ES-I3 (cell line): ENCODE data around the gene NR6A1.
"Not testable (repeated sequence)": the region's sequence is repeated elsewhere in the genome, so short reads cannot be mapped to it uniquely, and the experiment has no call there.

Experiments
- H3K36me3 ChIP-seq: 2 replicates; pipeline ENCODE4 v1.6.1; 2013; ENCODE audit warnings: mild to moderate bottlenecking, low read length, control low read depth, moderate library complexity; ENCODE audit not compliant: insufficient read depth
- H3K4me1 ChIP-seq: 2 replicates; pipeline ENCODE4 v1.6.1; 2013; ENCODE audit warnings: mild to moderate bottlenecking, control low read depth, low read length; ENCODE audit not compliant: insufficient read depth
- H3K9ac ChIP-seq: 2 replicates; pipeline ENCODE4 v1.6.1; 2013; ENCODE audit warnings: low read depth, mild to moderate bottlenecking, low read length, moderate library complexity
- H3K9me3 ChIP-seq: 2 replicates; pipeline ENCODE4 v1.6.1; 2013; ENCODE audit warnings: mild to moderate bottlenecking, low read length, moderate library complexity; ENCODE audit not compliant: control insufficient read depth, insufficient read depth

Gene NR6A1

DNA sequence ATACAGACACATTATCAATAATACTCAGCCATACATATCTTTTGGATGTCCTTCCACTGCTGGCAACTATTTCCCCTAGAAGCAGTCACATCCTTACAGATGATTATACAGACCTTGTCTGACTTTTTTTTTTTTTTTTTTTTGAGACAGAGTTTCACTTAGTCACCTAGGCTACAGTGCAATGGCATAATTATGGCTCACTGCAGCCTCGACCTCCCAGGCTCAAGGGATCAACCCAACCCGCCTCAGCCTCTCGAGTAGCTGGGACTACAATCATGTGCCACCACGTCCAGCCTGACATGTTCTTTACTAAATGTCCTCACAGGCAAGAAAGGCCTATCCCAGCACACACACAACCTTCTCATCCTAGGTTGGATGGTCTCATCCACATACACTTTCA lies 24.0 kb downstream of the NR6A1 start:
- H3K9me3 ChIP-seq, result no peaks in the 10 kb centered on the region
- no peak overlapping the region for H3K9ac ChIP-seq
- no peaks in the 10 kb centered on the region for H3K4me1 ChIP-seq
- H3K36me3 ChIP-seq, result no peaks in the 10 kb centered on the region

DNA sequence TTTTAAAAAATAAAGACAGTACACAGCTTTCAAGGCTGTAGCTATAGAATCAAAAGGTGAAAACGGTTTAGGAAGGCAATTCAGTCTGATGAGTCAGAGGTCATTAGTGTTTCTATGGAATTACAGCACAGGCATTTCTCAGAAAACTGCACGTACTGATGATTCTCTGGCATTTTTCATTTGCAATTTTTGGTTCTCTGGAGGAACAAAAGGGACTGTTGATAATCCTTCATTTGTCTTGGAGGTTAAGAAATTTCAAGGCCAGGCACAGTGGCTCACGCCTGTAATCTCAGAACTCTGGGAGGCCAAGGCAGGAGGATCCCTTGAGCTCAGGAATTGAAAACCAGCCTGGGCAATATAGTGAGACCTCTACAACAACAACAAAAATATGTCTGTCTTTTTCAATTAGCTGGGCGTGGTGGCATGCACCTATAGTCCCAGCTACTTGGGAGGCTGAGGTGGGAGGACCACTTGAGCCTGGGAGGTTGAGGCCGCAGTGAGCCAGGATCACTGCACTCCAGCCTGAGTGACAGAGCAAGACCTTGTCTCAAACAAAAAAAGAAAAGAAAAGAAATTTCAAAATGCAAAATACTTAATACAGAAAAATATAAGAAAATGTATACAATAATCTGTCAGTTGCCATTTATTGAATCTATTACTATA lies 27.3 kb downstream of the NR6A1 start:
- Histone ChIP-seq H3K9me3 (no peaks in the 10 kb centered on the region), H3K36me3 (no peaks in the 10 kb centered on the region), H3K4me1 (no peaks in the 10 kb centered on the region), H3K9ac (no peak overlapping the region)

DNA sequence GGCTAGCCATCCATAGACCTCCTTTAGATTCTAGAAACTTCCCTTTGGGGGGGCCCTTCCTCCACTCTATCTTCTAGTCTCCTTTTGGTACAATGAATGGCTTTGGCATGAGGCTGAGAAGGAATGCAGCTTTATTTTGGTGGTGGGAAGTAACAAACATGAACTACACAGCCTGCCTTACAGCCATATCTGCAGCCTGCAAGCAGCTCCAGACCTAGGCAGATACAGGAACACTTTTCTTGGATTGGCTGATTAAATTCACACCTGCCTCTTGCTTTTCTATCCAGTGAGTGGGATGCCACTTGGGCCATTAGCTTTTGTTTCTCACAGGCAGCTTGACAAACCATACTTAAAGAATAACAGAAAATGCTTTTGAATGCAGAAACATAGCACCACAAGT lies 28.2 kb downstream of the NR6A1 start:
- H3K4me1 ChIP-seq, result no peaks in the 10 kb centered on the region
- no peak overlapping the region for H3K9ac ChIP-seq
- H3K9me3 ChIP-seq, result no peaks in the 10 kb centered on the region
- H3K36me3 ChIP-seq, result no peaks in the 10 kb centered on the region

DNA sequence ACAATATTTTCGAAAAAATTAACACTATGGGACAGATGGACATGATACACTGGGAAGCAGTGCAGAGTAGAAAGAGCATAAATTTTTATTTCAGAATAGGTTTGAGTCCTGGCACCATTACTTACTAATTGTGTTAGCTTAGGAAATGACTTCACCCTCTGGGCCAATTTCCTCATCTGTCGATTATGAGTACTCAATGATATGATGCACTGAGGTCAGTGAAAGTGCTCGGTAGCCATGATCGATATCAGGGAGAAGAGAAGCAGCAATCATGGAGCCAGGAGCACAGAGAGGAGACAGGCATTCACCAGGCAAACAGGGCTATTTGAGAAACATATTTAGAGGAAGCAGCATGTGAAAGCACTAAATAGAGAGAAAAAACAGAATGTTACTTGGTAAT lies 29.4 kb downstream of the NR6A1 start:
- no peaks in the 10 kb centered on the region for H3K4me1 ChIP-seq
- H3K36me3 ChIP-seq, result no peaks in the 10 kb centered on the region
- H3K9ac ChIP-seq, result no peak overlapping the region
- 0 out of 2 replicates have a peak, but pooled peaks cover 1% of the 10 kb centered on the region for H3K9me3 ChIP-seq

DNA sequence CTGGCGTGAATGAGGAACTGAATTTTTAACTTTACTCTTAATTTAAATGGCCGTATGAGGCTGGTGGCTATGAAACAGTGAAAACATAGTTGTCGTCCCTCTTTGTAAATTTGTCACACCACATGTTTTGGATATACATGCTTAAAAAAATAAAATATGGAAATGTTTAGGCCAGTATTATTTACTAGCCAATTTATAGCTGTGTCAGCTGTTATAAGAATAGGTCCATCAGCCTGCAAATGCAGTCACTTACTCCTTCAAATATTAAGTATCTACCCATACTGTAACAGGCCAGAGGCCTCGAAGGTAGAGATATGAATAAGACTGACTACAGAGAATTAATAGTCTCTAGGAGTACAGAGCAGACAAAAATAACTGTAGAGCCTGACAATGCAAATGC lies 30.0 kb downstream of the NR6A1 start:
- H3K9me3 ChIP-seq, result 0 out of 2 replicates have a peak, but pooled peaks cover 2% of the 10 kb centered on the region
- H3K36me3 ChIP-seq, result no peaks in the 10 kb centered on the region
- no peak overlapping the region for H3K9ac ChIP-seq
- no peaks in the 10 kb centered on the region for H3K4me1 ChIP-seq

DNA sequence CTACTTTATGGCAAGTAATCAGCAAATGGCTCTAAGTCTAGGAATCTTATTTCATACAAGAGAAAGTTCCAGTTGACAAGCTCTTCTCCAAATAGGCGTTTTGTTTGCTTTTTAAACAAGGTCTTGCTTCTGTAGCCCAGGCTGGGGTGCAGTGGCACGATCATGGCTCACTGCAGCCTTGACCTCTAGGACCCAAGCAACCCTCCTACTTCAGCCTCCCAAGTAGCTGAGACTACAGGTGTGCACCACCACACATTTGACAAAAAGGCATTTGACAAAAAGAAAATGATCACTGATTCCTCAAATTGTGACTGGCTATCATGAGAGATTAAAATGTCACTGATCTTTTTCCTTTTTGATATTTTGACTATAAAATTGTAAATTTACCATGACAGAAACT lies 31.8 kb downstream of the NR6A1 start:
- no peaks in the 10 kb centered on the region for H3K36me3 ChIP-seq
- H3K9me3 ChIP-seq, result 0 out of 2 replicates have a peak, but pooled peaks cover 2% of the 10 kb centered on the region
- H3K9ac ChIP-seq, result no peak overlapping the region
- H3K4me1 ChIP-seq, result peaks cover 10% of the 10 kb centered on the region

DNA sequence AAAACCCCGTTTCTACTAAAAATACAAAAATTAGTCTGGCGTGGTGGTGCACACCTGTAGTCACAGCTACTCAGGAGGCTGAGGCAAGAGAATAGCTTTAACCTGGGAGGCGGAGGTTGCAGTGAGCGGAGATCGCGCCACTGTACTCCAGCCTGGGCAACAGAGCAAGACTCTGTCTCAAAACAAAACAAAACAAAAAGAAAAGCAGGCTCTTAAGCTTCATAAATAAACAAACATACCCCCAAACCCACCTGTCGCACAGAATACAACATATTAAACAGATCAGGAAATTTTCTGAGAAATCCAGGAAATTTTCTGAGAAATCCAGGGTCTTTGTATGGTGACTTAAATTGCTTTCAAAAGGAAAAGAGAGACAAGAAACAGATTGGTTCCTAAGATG lies 33.0 kb downstream of the NR6A1 start:
- H3K4me1 ChIP-seq, result peaks cover 10% of the 10 kb centered on the region
- H3K9me3 ChIP-seq, H3K36me3 ChIP-seq, H3K9ac ChIP-seq: not testable (repeated sequence)

DNA sequence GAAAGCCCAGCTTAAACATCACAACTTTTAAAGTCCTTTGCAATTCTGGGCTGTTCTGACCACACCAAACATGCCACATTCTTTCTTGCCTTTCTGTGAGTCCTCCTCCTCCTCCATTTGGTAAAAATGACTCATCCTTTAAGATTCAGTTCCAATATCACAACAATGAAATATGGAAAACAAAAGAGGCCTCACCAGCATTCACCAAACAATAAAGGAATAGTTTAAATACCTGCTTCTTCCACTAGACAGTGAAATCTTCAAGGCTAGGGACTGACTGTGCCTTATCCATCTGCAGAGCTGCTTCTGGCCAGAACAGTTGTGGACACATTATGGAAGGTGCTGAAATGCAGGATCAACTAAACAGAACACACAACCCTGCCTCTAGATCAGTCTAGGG lies 36.0 kb downstream of the NR6A1 start:
- H3K9me3 ChIP-seq, result peaks cover 2% of the 10 kb centered on the region; the same call in 1 of the 2 replicates
- H3K36me3 ChIP-seq, result no peaks in the 10 kb centered on the region
- H3K9ac ChIP-seq, result no peak overlapping the region
- peaks cover 10% of the 10 kb centered on the region for H3K4me1 ChIP-seq

DNA sequence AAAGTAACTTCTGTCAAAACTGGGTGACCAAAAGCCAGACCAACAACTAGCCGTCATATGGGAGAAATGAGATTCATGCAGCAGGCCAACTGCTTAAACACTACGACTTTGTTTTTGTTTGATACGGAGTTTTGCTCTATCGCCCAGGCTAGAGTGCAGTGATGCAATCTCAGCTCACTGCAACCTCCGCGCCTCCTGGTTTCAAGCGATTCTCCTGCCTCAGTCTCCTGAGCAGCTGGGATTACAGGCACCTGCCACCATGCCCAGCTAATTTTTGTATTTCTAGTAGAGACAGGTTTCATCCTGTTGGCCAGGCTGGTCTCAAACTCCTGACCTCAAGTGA lies 36.4 kb downstream of the NR6A1 start:
- not testable (repeated sequence) for H3K36me3 ChIP-seq, H3K9me3 ChIP-seq, H3K9ac ChIP-seq
- peaks cover 10% of the 10 kb centered on the region for H3K4me1 ChIP-seq

DNA sequence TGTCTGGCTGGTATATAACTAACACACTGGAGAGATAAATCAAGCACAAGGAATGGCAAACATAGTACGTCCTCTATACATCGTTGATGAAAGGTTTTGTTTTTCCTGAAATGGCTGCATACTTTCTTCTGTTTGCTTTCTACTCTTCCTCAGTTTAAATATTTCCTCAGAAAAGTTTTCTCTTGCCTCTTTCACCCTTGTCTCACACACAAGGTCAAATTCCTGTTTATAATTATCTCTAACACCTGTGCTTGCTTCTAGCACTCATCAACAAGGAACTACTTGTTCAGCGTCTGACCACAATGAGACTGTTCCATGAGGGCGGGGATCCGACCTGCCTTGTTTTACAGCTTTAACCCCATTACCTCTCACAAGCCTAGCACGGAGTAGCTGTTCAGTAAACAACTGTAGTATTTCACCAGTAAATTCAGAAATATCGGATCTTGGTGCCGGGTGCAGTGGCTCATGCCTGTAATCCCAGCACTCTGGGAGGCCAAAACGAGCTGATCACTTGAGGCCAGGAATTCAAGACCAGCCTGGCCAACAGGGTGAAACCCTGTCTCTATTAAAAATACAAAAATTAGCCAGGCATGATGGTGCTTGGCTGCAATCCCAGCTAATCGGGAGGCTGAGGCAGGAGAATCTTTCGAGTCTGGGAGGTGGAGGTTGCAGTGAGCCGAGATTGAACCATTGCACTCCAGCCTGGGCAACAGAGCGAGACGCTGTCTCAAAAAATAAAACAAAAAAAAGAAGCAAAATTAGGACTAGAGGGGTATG lies 37.0 kb downstream of the NR6A1 start:
- peaks cover 10% of the 10 kb centered on the region for H3K4me1 ChIP-seq
- no peak overlapping the region for H3K9ac ChIP-seq
- peaks cover 2% of the 10 kb centered on the region; the same call in 1 of the 2 replicates for H3K9me3 ChIP-seq
- no peaks in the 10 kb centered on the region for H3K36me3 ChIP-seq

DNA sequence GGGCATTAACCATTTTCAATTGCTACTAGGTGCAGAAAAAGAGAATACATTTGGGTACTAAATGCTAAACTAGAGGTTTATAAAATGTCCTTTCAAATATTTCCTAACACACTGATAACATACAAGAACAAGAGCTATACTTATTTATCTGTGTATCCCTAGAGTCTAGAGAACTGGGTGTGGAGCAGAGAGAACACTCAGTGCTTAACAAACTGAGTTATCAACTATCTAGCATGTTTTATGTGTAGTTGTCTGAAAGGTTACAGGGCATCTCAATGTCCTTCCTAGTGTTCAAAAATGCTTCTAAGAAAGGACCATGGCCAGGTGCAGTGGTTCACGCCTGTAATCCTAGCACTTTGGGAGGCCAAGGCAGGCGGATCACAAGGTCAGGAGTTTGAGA lies 40.3 kb downstream of the NR6A1 start:
- Histone ChIP-seq H3K9ac (no peak overlapping the region), H3K36me3 (no peaks in the 10 kb centered on the region), H3K9me3 (no peaks in the 10 kb centered on the region; the same call in 1 of the 2 replicates), H3K4me1 (peaks cover 10% of the 10 kb centered on the region)

DNA sequence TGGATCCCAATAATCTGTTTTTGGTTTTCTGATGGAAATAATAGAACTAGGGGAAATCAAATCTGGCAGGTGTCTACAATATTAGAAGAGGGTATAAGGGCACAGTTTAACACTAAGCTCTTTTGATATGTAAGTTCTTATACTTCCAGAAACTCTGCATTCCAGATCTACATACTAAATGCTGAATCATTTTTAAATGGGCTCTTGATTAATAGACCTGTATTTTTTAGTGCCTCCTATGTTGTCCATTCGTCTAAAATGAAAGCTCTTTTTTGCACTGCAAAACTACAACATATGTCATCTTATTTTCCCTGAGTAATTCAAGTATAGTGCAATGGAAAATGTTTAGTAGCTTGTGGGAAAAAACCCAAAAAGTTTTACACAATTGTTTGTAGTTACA lies 44.2 kb downstream of the NR6A1 start:
- Histone ChIP-seq H3K9ac (no peak overlapping the region), H3K9me3 (no peaks in the 10 kb centered on the region), H3K36me3 (no peaks in the 10 kb centered on the region), H3K4me1 (no peaks in the 10 kb centered on the region)

DNA sequence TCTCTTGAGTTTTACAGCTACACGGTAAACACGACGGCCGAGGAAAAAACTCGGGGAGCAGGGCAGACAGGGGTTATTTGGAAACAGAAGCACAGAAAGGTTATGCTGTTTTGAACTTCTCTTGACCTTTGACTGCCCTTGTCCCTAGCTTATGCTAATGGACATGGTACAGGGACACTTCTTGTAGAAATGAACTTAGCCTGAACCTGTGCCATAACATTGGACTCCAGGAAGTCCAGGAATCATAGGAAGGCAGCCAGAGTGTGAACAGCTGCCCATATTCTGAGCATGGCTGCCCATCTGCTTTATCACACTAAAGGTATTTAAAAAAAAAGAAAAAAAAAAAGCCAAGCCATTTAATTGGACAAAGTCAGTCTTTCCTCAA lies 46.1 kb downstream of the NR6A1 start:
- Histone ChIP-seq H3K4me1 (peaks cover 8% of the 10 kb centered on the region), H3K36me3 (no peaks in the 10 kb centered on the region), H3K9ac (no peak overlapping the region), H3K9me3 (no peaks in the 10 kb centered on the region)

DNA sequence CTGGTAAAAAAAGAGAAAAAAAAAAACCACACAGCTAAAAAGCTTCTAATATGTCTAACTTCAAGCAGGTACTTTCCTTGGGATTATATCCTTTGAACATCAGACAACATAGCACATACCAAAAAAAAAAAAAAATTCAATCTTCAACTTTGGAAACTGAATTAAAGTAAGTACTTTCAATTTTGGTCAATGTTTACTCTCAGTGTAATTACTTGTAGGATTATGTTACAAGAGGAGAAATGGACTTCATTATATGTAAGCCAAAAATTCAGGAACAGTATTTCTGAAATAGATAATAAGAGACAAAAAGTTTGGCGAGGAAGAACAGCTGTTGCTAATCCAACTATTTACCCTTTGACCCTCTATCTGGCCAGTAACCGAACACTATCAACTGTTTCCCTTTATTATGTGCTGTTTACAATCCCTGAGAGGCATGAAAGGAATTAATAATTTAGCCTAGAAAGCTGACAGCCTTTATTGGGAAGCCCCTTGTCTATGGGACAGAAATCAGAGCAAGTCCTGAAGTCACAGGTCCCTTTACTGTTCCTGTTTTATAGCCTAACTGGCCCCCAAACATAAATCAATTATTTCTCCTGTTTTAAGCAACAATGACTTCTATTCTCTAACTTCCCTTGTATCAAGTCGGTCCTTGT lies 46.6 kb downstream of the NR6A1 start:
- Histone ChIP-seq H3K9ac (no peak overlapping the region), H3K9me3 (no peaks in the 10 kb centered on the region), H3K36me3 (no peaks in the 10 kb centered on the region), H3K4me1 (peaks cover 8% of the 10 kb centered on the region)

DNA sequence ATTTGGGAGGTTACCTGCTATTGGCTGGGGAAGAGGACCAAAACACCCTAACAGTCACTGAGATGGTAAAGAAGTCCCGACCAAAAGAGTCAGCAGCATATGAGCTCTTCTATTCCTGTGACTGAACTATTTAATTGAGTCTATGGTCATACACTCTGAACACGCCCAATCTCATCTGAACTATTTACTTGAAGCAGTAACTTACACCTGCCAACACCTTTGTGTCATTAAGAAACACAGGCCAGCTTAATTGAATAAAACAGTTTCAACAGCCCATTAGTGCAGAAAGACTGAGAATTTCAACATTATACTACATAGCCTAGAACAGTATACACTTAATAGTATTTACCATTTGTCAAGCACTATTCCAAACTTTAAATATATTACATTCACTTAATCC lies 47.8 kb downstream of the NR6A1 start:
- no peaks in the 10 kb centered on the region for H3K36me3 ChIP-seq
- H3K4me1 ChIP-seq, result peaks cover 8% of the 10 kb centered on the region
- H3K9ac ChIP-seq, result no peak overlapping the region
- H3K9me3 ChIP-seq, result no peaks in the 10 kb centered on the region
